ENCODE data around the gene PDE10A. TPM values are rescaled to one million over a fixed set of nuclear protein-coding genes. Genes with fewer than 3 reads are reported as not detected.

Gene PDE10A
- total and polyA plus RNA-seq, 2 of the 13 experiments (the other 11 are each of a cell fraction or from before 2014, with no cell fraction given) = not detected

DNA sequence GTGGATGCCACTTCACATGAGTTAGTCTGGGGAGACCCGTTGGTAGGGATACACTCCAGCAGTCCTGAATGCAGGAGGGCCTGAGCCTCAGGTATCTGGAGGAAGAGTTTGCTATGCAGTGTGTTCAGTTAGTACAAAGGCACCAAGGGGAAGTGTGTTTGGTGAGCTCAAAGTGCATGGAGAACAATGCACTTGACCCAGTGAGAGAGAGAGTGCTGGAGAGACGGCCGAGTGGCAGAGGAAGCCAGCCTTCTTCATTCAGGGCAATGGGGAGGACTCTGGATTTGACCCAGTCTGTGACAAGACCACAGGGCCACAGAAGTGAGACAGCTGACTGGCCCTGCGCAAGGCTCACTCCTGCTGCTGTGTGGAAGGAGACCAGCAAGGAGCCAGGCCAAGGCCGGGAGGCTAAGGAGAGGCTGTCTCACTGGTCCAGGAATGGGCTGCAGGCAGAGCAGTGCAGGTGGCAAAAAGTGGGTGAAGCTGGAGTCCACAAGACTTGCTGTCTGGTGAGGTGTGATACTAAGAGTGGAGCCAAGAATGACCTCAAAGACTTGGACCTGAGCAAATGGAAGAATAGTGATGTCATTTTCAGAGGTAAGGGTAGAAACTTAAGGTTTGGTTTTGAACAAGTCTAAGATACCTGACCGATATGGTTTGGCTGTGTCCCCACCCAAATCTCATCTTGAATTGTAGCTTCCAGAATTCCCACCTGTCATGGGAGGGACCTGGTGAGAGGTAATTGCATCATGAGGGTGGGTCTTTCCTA is 38.0 kb downstream of the PDE10A start:
- intact Hi-C loops (cut with micrococcal nuclease; ENCODE audit: unreplicated experiment) (no loop called here), in situ Hi-C loops (cut with HindIII; ENCODE audit: extremely low pct_ligation_motif_present, low pct_unique_long_range_greater_than_20kb) (no loop called here)
- CTCF ChIA-PET (ENCODE audit: low intra/inter-chr PET ratio, low total read pairs) = no interaction called here
- Histone ChIP-seq H3K27ac (ENCODE audit: extremely low read length, insufficient read depth, low read length) (no peak overlapping the region), H3K27me3 (ENCODE audit: control insufficient read depth in 1 of 2, insufficient read depth in 2 of 2, low read length in 2 of 2) (peaks cover 1 to 25% of the 10 kb centered on the region in 2 experiments; a peak in 3 of 5 replicates), H3K4me1 (ENCODE audit: insufficient read depth, low read length) (no peaks in the 10 kb centered on the region), H2AFZ (ENCODE audit: low read length) (no peak overlapping the region), H3K9ac (ENCODE audit: insufficient read depth, low read depth, low read length) (no peak overlapping the region), H3K36me3 (replicated peaks in 1 of 2; ENCODE audit: control insufficient read depth in 1 of 2, insufficient read depth in 2 of 2, low read length in 2 of 2) (no peaks in the 10 kb centered on the region), H3K4me2 (ENCODE audit: low read depth, low read length) (no peak overlapping the region), H3K4me3 (replicated peaks in 1 of 3; ENCODE audit: insufficient read depth in 1 of 3, low read depth in 2 of 3, low read length in 3 of 3) (no peak overlapping the region), H3K9me3 (ENCODE audit: low read length) (no peaks in the 10 kb centered on the region), H4K20me1 (ENCODE audit: insufficient read depth, low read length) (no peaks in the 10 kb centered on the region), H3K79me2 (ENCODE audit: insufficient read depth, low read length) (no peaks in the 10 kb centered on the region)
- ATAC-seq = no peak; the same call in 2 of the 3 replicates
- TF ChIP-seq, protein P1, sequence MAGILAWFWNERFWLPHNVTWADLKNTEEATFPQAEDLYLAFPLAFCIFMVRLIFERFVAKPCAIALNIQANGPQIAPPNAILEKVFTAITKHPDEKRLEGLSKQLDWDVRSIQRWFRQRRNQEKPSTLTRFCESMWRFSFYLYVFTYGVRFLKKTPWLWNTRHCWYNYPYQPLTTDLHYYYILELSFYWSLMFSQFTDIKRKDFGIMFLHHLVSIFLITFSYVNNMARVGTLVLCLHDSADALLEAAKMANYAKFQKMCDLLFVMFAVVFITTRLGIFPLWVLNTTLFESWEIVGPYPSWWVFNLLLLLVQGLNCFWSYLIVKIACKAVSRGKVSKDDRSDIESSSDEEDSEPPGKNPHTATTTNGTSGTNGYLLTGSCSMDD (CRISPR knock-in tag; IDR thresholded peaks at IDR 0.05) = no peak
- peak; percentile 19; the same call in 1 of the 2 replicates for TF ChIP-seq HNF4A (CRISPR knock-in tag; IDR thresholded peaks at IDR 0.05)
- peak; percentile 79 for TF ChIP-seq ATF7 (IDR thresholded peaks at IDR 0.05)
- TF ChIP-seq ATF7 (CRISPR knock-in tag; IDR thresholded peaks at IDR 0.05) = no peak
- FAIRE-seq = no peak
- no TSS peak for BruUV-seq (replicated peaks)
- WGBS (ENCODE audit: low lambda C conversion rate) = 18% methylated on average over 6 of the region's 6 CpGs
- POLR2A ChIA-PET = no interaction called here
- DNase-seq (ENCODE audit: low spot score) = no peak

DNA sequence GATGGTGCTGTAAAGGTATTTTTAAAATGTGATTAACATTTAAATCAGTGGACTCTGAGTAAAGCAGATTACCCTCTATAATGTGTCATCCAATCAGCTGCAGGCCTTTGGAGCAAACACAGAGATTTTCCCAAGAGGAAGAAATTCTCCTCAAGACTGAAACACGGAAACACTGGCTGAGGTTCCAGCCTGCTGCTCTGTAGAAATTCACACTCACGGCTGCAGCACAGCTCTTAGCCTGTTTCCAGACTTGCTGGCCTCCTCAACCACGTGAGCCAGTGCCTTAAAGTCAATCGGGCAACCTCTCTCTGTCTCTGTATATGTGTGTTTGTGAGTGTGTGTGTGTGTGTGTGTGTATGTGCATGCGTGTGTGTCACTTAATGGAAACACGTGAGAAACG is 41.1 kb downstream of the PDE10A start:
- in situ Hi-C loops (cut with HindIII; ENCODE audit: extremely low pct_ligation_motif_present, low pct_unique_long_range_greater_than_20kb) (no loop called here), intact Hi-C loops (cut with micrococcal nuclease; ENCODE audit: unreplicated experiment) (no loop called here)
- ChIA-PET POLR2A (no interaction called here), CTCF (ENCODE audit: low intra/inter-chr PET ratio, low total read pairs) (no interaction called here)
- no peak overlapping the region for H3K27ac ChIP-seq (ENCODE audit: extremely low read length, insufficient read depth, low read length)
- no peak overlapping the region for H3K4me3 ChIP-seq (replicated peaks in 1 of 3; ENCODE audit: insufficient read depth in 1 of 3, low read depth in 2 of 3, low read length in 3 of 3)
- 4% methylated on average over 7 of the region's 7 CpGs for WGBS (ENCODE audit: low lambda C conversion rate)
- H3K27me3 ChIP-seq (ENCODE audit: control insufficient read depth in 1 of 2, insufficient read depth in 2 of 2, low read length in 2 of 2) = peaks cover 1 to 7% of the 10 kb centered on the region in 2 experiments; a peak in 3 of 5 replicates
- H3K9ac ChIP-seq (ENCODE audit: insufficient read depth, low read depth, low read length) = no peak overlapping the region
- BruUV-seq (replicated peaks) = no TSS peak
- H3K36me3 ChIP-seq (replicated peaks in 1 of 2; ENCODE audit: control insufficient read depth in 1 of 2, insufficient read depth in 2 of 2, low read length in 2 of 2) = no peaks in the 10 kb centered on the region
- peaks cover 9% of the 10 kb centered on the region for H3K9me3 ChIP-seq (ENCODE audit: low read length)
- ATAC-seq (no peak), FAIRE-seq (no peak), DNase-seq (ENCODE audit: low spot score) (no peak)
- no peak overlapping the region for H2AFZ ChIP-seq (ENCODE audit: low read length)
- no peaks in the 10 kb centered on the region for H3K79me2 ChIP-seq (ENCODE audit: insufficient read depth, low read length)
- H3K4me2 ChIP-seq (ENCODE audit: low read depth, low read length) = no peak overlapping the region
- H4K20me1 ChIP-seq (ENCODE audit: insufficient read depth, low read length) = no peaks in the 10 kb centered on the region
- no peaks in the 10 kb centered on the region for H3K4me1 ChIP-seq (ENCODE audit: insufficient read depth, low read length)
- TF ChIP-seq NR1H2 (CRISPR knock-in tag; IDR thresholded peaks at IDR 0.05; ENCODE audit: borderline replicate concordance, low read depth) = no peak
- TF ChIP-seq, protein P2, sequence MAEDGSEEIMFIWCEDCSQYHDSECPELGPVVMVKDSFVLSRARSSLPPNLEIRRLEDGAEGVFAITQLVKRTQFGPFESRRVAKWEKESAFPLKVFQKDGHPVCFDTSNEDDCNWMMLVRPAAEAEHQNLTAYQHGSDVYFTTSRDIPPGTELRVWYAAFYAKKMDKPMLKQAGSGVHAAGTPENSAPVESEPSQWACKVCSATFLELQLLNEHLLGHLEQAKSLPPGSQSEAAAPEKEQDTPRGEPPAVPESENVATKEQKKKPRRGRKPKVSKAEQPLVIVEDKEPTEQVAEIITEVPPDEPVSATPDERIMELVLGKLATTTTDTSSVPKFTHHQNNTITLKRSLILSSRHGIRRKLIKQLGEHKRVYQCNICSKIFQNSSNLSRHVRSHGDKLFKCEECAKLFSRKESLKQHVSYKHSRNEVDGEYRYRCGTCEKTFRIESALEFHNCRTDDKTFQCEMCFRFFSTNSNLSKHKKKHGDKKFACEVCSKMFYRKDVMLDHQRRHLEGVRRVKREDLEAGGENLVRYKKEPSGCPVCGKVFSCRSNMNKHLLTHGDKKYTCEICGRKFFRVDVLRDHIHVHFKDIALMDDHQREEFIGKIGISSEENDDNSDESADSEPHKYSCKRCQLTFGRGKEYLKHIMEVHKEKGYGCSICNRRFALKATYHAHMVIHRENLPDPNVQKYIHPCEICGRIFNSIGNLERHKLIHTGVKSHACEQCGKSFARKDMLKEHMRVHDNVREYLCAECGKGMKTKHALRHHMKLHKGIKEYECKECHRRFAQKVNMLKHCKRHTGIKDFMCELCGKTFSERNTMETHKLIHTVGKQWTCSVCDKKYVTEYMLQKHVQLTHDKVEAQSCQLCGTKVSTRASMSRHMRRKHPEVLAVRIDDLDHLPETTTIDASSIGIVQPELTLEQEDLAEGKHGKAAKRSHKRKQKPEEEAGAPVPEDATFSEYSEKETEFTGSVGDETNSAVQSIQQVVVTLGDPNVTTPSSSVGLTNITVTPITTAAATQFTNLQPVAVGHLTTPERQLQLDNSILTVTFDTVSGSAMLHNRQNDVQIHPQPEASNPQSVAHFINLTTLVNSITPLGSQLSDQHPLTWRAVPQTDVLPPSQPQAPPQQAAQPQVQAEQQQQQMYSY (CRISPR knock-in tag; IDR thresholded peaks at IDR 0.05) = no peak
- TF ChIP-seq ZNF569 (CRISPR knock-in tag; IDR thresholded peaks at IDR 0.05; ENCODE audit: borderline replicate concordance) = no peak
- no peak for TF ChIP-seq MZF1 (CRISPR knock-in tag; IDR thresholded peaks at IDR 0.05; ENCODE audit: borderline replicate concordance)
- TF ChIP-seq, protein P3, sequence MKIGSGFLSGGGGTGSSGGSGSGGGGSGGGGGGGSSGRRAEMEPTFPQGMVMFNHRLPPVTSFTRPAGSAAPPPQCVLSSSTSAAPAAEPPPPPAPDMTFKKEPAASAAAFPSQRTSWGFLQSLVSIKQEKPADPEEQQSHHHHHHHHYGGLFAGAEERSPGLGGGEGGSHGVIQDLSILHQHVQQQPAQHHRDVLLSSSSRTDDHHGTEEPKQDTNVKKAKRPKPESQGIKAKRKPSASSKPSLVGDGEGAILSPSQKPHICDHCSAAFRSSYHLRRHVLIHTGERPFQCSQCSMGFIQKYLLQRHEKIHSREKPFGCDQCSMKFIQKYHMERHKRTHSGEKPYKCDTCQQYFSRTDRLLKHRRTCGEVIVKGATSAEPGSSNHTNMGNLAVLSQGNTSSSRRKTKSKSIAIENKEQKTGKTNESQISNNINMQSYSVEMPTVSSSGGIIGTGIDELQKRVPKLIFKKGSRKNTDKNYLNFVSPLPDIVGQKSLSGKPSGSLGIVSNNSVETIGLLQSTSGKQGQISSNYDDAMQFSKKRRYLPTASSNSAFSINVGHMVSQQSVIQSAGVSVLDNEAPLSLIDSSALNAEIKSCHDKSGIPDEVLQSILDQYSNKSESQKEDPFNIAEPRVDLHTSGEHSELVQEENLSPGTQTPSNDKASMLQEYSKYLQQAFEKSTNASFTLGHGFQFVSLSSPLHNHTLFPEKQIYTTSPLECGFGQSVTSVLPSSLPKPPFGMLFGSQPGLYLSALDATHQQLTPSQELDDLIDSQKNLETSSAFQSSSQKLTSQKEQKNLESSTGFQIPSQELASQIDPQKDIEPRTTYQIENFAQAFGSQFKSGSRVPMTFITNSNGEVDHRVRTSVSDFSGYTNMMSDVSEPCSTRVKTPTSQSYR (CRISPR knock-in tag; IDR thresholded peaks at IDR 0.05; ENCODE audit: borderline replicate concordance) = no peak
- no peak for TF ChIP-seq BHLHE40 (IDR thresholded peaks at IDR 0.05; ENCODE audit: low read length)

Data from HepG2 (cell line).